GM21390 (cell line): Measurements from ENCODE around the gene NDUFAF5.

Experiments used
- ATAC-seq: cut with Tn5 transposase; IDR thresholded peaks from one replicate; pipeline ENCODE4 v1.9.1; 2021; ENCODE audit not compliant: unreplicated experiment

Gene NDUFAF5

DNA sequence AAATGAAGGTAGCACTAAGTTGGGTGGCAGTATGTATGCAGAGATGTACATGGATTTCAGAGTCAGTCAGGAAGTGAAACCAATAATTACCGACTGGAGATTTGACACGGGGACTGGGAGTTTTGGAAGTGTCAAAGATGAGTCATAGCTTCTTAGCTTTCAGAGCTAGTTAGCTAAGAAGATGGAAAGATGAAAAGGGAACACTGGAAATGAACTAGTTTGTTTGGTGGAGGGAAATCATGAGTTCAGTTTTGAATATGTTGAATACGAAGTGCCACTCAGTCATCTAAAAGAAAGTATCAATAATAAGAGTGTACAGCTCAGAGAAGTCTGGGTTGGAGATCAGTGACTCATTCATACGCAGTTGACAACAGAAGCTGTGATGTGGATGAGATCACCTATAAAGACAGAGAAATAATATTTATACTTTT lies 7.6 kb upstream of the NDUFAF5 start:
- ATAC-seq: no peak

DNA sequence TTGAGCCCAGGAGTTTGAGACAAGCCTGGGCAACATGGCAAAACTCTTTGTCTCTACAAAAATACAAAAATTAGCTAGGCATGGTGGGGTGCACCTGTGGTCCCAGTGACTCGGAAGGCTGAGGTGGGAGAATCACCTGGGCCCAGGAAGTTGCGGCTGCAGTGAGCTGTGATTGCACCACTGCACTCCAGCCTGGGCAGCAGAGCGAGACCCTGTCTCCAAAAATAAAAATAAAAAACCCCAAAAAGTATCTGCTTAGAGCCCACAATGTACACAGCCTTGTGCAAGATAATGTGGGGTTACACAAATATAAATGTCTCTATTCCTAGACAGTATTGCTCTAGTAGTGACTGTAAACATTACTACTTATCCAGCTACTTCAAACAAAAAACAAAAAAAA lies 6.0 kb upstream of the NDUFAF5 start:
- peak; percentile 47 for ATAC-seq

DNA sequence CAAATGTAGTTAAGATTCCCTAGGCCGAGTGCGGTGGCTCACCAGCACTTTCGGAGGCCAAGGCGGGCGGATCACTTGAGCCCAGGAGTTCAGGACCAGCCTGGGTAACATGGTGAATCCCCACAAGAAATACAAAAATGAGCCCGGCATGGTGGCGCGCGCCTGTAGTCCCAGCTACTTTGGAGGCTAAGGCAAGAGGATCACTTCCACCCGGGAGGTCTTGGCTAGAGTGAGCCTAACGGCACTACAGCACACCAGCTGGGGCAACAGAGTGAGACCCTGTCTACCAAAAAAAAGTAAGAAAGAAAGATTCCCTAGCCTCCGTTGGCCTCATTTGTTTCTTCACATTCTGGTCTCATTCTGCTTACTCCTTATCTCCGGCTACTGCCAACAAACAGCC lies 1.3 kb upstream of the NDUFAF5 start:
- ATAC-seq: no peak

DNA sequence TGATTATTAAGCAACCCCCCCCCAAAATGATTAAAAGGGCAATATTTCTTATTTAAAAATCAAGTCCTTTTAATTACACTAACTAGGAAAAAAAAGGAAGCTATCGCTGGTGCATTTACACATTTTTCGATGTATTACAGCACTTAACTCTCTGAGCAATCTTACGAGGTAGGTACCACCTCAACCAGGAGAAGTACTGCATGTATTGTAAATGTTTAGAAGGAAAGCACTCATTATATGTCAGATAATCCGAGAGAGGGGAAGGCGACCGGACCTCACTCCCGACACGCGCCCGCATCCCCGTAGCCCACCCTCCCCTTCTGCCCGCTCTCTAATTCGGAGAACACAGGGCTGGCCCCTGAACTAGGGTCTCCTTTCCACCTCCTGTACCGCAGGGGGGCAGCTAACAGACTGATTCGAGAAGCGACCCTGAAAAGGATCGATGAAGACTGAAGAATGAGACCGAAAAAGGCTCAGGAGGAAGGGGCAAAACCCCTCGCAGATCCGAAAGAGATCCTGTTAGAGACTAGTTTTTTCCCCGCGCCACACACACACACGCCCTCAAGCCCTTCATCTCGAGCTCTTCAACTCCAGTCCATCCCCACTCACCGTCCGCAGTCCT lies 446 bp upstream of the NDUFAF5 start:
- ATAC-seq: peak; percentile 9

DNA sequence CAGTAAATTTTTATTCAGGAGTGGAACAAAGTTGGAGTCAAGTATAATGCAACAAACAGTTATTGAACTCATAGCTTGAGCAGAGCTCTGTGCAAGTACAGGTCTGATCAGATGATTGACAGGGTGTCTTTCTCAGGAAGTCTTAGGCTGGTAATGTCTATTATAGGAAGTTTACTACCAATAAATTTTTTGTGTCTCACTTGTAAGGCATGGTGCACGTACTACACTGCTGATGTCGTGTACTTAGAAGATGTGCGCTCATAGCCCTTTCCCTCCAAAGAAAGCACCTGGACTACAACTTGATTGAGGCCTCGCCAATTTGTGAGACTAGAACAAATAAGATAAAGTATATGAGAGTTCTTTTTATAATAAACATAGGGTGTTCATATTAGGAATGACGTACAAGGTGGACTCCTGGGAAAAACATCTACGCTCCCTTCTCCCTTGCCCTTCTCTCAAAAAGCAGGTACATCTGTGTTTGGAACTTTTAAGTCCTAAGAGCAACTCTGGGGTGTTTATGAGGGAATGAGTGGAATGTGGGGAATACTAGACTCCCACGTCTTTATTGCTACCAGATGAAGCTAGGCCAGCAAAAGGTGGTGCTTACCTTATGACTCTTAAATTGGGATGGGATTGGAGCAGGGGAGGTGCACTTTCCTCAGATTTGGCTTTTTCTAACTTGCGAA lies 1.5 kb downstream of the NDUFAF5 start:
- ATAC-seq: no peak

DNA sequence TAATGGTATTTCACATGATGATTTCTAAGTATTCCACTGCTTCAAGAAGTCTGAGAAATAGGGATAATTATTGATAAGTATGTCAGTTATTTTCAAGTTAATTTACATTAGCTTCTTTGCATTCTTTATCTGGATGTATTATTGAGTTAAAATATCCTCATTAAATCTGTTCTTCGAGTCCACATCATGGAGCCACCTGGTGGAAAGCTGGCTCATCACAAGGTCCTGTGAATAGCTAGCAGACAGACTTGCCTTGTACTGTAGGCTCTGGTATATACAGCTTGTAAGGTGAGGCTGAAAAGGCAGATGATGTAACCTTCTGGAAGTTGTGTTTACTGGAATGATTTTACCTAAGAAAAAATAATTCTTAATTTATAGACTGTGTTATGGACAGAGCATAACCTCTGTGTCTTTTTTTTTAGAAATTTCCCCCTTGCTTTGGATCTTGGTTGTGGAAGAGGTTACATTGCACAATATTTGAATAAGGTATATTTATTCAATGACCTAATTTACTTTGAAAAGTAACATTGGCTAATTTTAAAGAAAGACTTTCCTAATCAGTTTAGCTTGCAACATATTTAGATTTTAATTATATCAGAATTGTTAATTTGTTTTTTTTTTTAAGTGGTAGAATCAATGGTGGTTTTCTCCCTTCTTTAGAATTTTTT lies 3.5 kb downstream of the NDUFAF5 start:
- ATAC-seq: no peak

DNA sequence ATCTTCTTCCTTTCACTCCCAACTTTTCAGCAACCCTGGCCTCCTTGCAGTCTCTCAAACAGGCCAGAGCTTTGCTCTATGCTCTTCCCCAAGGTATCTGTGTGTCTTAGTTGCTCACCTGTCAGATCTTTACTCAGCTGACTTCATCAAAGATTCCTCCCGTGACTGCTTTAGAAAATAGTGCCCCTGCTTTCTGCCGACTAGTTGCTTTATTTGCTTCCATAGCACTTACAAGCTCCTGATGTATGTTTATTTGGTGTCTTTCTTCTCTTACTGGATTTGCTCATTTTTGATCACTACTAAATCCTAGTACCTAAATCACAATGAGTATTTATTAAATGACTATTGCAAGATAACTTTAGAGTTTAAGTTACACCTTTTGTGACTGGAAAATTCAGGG lies 5.9 kb downstream of the NDUFAF5 start:
- no peak for ATAC-seq

DNA sequence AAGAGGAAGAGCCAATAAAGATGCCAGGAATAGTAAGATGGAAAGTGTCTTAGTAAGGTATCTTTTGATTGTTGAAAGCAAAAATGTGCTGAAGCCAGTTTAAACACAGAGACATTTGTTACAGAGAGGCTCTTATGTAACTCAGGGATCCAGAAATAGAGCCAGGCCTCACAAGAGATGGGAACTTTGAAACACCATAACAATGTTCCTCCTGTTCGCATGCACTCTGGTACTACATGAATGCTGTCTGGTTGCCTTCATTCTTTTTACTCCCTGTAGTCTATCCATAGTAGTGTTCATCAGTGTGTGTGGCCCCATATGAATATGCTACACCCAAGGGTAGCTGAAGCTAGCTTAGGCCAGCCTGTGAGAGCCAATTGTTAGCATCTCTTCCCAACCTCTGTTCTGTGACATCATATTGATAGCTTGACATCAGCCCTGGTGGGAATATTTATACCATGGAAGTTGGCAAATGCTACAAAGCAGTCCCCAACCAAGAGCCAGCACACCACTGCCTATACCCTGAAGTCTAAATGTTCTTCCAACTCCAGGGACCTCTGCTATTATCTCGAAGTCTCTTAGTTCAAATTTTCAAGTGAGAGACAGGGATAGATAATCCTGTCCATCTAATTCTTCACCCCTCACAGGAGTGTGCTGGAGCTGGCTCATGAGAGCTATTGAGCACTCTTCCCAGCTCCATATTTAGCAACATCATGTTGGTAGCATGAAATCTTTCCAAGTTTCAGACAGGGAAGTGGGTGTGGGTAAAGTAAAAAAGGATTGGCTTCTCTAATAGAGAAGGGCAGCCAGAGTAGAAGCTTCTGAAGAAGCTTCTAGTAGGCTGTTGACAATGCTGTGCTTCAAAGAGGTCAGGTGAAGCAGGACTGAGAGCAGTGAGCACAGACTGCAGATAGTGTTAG lies 7.0 kb downstream of the NDUFAF5 start:
- no peak for ATAC-seq

DNA sequence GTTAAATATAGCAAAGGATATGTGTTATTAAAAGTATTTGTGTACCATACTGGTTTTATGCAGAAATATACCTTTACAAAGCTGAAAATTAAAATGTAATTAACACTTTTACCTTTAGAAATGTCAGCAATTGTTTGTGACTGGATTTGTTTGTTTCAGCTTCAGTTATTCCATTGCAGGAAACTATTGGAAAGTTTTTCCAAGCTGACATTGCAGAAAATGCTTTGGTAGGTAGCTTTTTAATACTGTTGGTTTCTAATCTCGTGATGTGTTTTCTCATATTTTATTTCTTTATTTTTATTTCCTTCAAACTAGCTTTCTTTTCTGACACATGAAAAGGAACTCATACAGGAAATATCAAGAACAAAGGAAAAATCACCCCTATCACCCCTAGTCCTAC lies 8.2 kb downstream of the NDUFAF5 start:
- no peak for ATAC-seq

DNA sequence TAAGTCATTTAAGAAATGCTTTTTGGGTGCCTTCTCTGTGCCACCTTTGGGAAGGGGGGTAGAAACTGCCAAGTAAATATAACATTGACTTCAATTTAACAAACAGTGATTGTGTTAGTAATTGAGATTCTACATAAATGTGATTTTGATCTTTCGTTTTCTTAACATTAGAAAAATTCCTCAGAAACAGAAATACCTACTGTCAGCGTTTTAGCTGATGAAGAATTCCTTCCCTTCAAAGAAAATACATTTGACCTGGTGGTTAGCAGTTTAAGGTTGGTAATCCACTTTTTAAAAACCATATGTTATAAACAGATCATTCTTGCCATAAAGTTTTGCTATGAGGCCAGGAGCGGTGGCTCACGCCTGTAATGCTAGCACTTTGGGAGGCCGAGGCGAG lies 9.8 kb downstream of the NDUFAF5 start:
- ATAC-seq: no peak

DNA sequence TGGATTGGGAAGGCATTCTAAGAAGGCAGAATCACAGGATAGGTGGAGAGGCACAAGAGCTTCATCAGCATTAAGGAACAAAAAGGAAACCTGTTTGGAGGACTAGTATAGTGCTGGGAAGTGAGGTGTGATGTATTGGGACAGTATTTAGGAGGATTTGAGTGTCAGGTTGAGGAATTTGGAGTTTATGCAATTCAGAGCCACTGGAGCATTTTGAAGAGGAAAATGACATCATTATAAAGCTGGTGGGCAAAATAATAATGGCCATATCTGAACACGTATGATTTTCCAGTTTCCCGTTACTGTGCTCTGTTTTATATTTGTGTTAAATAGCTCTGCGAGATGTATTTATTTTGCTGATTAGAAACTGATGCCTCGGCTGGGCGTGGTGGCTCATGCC lies 14.2 kb downstream of the NDUFAF5 start:
- no peak for ATAC-seq

DNA sequence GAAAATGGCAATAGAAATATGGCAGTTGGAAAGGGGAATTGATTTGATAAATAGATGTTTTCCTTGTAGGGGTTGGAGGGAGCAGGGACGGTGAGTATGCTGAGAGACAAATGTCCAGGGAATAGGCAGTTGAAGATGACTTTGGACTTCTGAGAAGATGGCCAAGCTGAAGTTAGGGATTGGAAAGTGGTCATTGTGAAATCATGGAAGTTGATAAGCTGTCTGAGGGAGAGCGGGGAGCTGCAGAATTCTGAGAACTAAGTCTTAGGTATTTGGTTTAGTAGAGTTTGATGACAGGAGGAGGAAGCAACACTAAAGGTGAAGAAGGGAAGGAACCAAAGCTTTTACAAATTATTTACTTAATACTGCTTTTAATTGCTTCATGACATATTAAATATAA lies 15.1 kb downstream of the NDUFAF5 start:
- ATAC-seq: no peak

DNA sequence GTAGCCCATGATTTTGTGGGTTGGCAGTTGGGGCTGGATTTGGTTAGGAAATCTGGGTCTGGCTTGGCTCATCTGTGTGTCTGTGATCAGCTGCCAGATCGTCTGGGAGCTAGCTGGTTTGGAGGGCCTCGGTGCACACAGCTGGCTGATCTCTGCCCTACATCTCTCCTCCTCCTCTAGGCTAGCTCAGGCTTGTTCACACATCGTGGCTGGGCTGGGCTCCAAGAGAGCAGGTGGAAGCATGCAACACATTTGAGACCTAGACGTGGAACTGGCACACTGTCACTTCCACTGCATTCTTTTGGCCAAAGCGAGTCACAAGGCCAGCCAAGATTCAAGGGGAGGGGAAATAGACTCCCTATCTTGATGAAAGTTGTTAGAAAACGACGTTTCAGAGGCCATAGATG lies 15.9 kb downstream of the NDUFAF5 start:
- no peak for ATAC-seq

DNA sequence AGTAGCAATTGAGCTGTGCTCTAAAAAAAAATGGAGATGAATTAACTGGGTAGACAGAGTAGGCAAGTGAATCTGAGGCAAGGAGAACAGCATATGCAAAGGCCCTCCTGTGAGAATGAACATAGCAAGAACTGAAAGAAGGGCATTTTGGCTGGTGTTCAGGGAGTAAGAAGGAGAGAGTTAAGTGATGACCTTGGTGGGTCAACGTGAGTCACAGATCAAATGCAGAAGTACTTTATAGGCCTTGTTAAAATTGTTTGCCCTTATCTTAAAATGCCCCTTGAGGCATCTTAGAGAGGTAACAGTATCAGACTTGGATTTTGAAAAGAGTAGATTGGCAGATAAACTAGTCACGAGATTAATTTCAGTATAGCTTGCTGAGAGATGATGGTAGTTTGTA lies 24.5 kb downstream of the NDUFAF5 start:
- no peak for ATAC-seq

DNA sequence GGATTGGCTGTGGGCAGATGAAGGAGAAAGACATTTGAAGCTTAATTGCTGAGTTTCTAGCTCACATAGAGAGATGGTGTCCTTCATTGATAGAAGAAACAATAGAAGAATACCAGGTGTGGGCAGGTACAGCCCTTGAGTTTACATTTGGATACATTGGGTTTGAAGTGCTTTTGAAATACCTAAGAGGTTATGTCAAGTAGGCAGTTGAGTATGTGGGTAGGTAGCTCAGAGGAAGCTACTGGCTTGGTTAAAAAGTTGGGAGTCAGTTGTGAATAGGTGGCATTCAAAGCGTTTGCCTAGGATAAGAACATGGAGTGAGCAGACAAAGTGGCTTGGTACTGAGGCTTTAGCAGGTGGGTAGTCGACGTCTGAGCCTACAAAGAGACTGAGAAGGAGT lies 25.0 kb downstream of the NDUFAF5 start:
- ATAC-seq: no peak

DNA sequence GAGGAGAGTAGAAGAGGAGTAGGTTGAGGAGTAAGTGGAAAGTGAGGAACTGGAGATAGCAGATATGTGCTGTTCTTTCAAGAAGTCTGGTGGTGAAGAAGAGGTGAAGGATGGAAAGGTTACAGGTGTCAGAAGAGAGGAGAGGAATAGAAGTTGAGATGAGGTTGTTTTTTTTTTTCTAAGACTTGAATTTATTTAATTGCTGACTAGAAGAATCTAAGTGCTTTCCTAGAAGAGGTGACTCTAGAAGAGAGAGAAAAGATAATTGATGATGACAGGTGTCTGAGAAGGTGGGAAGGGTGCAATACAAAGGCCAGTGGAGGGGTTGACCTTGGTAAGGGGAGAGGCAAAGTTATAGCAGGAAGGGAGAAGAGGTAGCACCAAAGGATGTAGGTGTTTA lies 25.6 kb downstream of the NDUFAF5 start:
- ATAC-seq: no peak

DNA sequence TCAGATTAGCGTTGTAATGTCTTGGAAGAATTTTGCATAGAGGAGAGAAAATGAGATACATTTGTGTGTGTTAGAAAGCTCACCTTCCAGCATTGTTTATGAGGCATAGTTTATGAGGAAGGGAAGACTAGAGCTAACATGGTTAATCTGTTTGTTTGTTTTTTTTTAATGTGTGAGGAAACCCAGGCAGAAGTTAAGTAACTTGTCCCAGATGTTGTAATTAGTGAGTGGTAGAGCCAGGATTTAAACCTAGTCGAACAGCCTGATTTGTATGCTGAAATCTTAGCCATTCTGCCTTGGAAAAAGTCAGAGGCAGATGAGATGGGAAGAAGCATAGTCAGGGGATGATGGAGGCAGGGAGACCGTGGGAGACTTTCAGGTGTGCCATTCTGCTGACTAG lies 29.1 kb downstream of the NDUFAF5 start:
- ATAC-seq: no peak

DNA sequence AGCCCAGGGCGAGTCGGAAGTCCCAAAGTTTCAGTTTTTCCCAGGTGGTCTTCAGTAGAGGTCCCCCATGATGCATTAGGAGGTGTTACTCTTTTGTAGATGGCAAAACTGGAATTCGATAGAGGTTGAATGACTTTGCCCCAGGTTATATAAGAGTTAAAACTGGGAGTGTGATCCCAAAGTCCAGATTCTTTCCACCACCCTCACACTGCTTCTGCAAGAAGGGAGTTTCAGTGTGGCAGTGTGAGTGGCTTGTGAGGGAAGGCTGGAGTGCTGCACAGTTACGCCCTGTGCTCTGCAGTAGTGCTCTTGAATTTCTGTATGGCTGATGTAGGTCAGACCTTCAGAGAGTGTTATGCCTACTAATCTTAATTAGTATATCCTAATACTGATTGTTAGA lies 29.8 kb downstream of the NDUFAF5 start:
- ATAC-seq: no peak

DNA sequence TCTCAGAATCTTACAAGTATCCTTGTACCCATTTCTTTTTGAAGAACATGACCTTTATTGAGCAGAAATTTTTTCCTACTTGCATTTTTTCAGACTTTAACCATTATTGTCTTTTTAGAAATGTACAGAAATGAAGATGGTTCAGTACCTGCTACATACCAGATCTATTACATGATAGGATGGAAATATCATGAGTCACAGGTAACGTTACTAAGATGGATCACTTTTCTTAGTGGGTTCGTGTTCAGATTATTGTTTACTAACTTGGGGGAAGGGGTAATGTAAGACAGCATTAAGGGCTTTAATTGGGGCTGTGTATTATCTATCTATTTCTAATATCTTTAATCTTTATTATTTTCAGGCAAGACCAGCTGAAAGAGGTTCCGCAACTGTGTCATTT lies 31.9 kb downstream of the NDUFAF5 start:
- no peak for ATAC-seq

DNA sequence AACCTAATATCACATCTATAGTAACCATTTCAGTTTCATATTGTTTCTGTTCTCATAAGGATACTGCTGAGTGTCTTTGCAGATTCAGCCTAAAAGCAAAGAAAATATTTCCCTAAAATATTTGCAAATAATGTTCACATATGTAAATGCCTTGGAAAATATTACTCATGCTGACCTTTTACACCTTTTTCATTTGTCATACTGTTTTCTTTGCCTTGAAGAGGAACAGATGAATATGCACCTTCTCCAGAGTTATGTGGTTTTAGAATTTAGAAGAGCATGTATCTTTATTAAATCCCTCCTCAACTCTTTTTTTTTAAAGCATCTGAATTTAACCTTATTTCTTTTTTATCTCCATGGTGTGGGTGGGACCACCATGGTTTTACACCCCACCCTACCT lies 32.5 kb downstream of the NDUFAF5 start:
- ATAC-seq: no peak

DNA sequence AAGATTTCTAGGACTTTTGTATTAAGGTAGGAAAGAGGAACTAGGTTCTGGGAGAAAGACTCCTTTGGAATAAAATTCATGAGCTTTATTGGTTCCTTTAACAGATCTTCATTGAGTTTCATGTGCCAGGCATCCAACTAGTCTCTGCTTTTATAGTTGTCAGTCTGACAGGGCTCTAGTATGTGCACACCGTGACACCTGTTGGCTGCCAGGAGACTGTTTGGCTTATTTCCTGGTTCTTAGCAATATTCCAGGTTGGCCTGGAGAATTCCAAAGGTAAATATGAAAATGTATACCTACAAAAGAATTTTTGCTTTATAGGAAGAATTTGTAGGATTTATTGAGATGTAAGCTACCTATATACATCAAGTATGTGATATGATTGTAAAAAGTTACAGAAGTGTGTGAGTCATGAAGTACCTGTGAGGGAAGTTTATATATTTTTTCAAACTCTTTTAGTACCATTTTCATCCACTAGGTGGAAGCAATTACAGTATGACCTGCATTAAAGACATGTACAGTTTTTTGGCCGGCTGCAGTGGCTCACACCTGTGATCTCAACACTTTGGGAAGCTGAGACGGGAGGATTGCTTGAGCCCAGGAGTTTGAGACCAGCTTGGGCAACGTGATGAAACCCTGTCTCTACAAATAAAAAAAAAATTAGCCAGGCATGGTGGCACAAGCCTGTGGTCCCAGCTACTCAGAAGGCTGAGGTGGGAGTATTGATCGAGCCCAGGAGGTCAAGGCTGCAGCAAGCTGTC lies 35.2 kb downstream of the NDUFAF5 start:
- ATAC-seq: peak; percentile 84
